ENCODE data around the gene SYP.

The SYP gene

DNA sequence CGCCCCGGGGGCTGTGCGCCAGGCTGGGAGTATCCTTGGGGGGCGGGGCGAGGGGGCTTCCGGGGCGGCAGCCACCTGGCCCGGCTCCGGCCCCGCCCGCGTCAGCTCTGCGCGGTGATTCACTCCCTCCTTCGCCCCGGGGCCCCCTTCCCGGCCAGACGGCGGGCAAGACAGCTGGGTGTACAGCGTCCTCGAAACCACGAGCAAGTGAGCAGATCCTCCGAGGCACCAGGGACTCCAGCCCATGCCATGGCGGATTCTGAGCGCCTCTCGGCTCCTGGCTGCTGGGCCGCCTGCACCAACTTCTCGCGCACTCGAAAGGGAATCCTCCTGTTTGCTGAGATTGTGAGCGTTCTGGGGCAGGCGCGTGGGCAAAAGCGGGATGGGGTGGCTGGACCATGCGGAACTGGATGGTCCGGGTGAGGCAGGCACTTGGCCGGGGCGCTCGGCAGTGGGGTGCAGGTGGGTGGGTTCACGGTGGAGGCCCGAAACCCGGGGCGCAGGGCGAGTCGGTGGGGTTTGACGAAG is 28.2 kb downstream of the SYP start, which contains the start of gene PLP2:
Gene PLP2 (plus strand): TSS at position 147 of the 528 bp plus-strand sequence. CDS start 103 bp downstream, at position 250.
- no peaks in the 10 kb centered on the region; the same call in 1 of the 2 replicates for H3K4me1 ChIP-seq (ENCODE audit: control insufficient read depth, insufficient read depth, low read length)
- H3K27ac ChIP-seq (ENCODE audit: low read length): no peak within 1 kb of the TSS
- no peak for DNase-seq (ENCODE audit: low read depth, low spot score)
- no peaks in the 10 kb centered on the region for H3K27me3 ChIP-seq (ENCODE audit: control insufficient read depth, insufficient read depth, low read length)
- H3K9me3 ChIP-seq (ENCODE audit: control insufficient read depth, insufficient read depth, low read length): no peaks in the 10 kb centered on the region
- peak within 1 kb of the TSS; percentile 27; the same call in 1 of the 2 replicates for H3K4me3 ChIP-seq (ENCODE audit: low read length)
- no CpG with 5 or more reads among the region's 46 CpGs for WGBS (ENCODE audit: insufficient coverage, insufficient read length)
- H3K36me3 ChIP-seq (ENCODE audit: control insufficient read depth, insufficient read depth, low read length): peaks cover 2% of the 10 kb centered on the region; the same call in 1 of the 2 replicates

DNA sequence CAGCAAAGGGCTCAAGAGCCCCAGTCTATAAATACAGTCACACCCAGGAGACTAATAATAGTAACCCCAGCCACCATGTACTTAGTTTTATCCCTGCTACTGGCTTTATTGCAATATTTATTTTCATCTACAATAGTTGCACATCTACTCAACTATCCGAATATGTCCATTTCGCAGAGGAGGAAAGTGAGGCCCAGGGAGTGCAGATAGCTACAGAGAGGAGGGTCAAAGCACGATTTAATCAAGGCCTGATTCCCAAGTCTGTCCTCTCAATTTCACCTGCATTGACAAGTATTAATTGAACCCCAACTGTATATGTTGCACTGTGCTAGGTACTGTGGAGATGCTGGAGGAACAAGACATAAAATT is 32.3 kb downstream of the SYP start:
- H3K9me3 ChIP-seq (ENCODE audit: control insufficient read depth, insufficient read depth, low read length): no peaks in the 10 kb centered on the region
- H3K36me3 ChIP-seq (ENCODE audit: control insufficient read depth, insufficient read depth, low read length): no peaks in the 10 kb centered on the region
- no peaks in the 10 kb centered on the region for H3K27me3 ChIP-seq (ENCODE audit: control insufficient read depth, insufficient read depth, low read length)
- no CpG with 5 or more reads among the region's 3 CpGs for WGBS (ENCODE audit: insufficient coverage, insufficient read length)
- DNase-seq (ENCODE audit: low read depth, low spot score): no peak
- H3K27ac ChIP-seq (ENCODE audit: low read length): no peak overlapping the region
- H3K4me3 ChIP-seq (ENCODE audit: low read length): no peak overlapping the region
- H3K4me1 ChIP-seq (ENCODE audit: control insufficient read depth, insufficient read depth, low read length): no peaks in the 10 kb centered on the region

DNA sequence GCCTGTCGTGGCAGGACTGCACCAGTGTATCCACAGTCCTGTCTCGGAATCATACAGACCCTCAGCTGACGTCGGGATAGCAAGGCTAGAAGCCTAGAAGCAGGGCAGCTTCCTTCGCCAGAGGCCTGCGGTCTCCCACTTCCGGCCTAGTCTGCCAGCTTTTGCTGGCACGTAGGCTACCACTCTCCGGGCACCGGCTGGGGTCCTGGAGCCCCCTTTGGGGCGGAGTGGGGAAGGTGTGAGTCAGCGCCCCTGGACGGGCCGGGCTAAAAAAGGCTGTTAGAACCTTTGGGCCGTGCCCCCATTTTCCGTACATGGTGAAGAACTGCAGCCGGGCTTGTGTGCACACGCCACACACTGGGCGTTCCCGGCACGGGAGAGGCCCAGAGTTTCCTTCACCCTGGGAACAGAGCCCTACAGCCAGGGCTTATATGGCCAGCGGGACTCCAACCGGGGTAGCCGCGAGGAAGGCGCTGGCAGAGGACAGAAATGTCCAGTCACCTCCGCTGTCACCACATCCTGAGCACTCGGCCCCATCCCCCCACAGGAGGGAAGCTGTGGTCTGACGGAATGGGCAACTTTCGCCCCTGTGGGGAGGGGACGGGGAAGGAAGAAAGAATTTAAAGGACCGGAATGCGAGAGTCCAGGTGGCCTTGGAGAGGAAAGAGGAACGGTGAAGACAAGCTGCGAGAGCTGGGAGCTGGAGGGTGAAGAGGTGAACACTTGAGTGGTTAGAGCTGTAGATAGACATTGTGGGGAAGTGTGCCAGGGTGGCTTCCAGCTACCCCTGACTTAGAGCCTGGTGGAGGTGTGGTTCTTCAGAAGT is 32.9 kb downstream of the SYP start:
- H3K4me1 ChIP-seq (ENCODE audit: control insufficient read depth, insufficient read depth, low read length): no peaks in the 10 kb centered on the region
- H3K36me3 ChIP-seq (ENCODE audit: control insufficient read depth, insufficient read depth, low read length): no peaks in the 10 kb centered on the region
- peak overlapping the region; percentile 10; the same call in 1 of the 2 replicates for H3K4me3 ChIP-seq (ENCODE audit: low read length)
- H3K27me3 ChIP-seq (ENCODE audit: control insufficient read depth, insufficient read depth, low read length): no peaks in the 10 kb centered on the region
- no peak for DNase-seq (ENCODE audit: low read depth, low spot score)
- no peak overlapping the region for H3K27ac ChIP-seq (ENCODE audit: low read length)
- no CpG with 5 or more reads among the region's 35 CpGs for WGBS (ENCODE audit: insufficient coverage, insufficient read length)
- H3K9me3 ChIP-seq (ENCODE audit: control insufficient read depth, insufficient read depth, low read length): no peaks in the 10 kb centered on the region

DNA sequence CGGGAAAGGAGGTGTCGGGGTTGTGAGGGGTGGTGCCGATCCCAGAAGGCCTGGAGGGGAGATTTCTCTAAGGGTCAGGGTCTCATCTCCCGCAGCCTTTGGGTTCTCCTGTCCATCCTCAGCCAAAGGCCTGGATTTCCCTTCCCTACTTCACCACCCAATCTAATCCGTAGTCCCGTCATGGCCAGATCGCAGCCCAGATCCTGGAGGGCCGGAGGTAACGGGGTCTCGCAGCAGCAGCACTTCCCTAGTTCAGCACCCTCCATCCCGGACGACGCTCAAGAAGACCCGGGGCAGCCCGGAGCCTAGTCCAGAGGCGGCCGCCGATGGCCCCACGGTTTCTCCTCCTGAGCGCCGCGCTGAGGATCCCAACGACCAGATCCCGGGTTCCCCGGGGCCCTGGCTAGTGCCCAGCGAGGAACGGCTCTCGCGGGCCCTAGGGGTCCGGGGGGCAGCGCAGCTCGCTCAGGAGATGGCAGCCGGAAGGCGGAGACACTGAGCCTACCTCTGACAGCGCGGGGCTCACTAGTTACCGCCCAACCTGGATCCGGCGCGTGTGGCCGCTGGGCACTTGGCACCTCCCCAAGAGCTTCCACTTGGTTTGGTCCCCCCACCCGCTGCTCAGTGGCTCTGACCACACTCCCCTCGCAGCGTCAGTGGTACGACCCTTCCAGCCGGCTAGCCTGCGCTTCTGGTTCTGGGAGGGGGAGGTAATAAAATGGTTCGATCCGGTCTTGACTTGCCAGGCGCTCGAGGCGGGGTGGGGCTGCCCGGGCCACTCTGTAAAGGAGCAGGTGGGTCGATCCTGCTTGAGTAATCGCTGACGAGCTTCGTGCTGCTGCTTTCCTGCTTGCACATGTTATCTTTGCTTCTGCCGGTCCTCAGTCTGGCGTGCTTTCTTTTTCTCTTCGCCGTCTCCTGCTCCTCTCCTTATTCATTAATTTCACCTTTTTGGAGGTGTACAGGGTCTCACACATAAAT is 33.8 kb downstream of the SYP start:
- no peak for DNase-seq (ENCODE audit: low read depth, low spot score)
- no peaks in the 10 kb centered on the region for H3K36me3 ChIP-seq (ENCODE audit: control insufficient read depth, insufficient read depth, low read length)
- no peaks in the 10 kb centered on the region for H3K27me3 ChIP-seq (ENCODE audit: control insufficient read depth, insufficient read depth, low read length)
- no peaks in the 10 kb centered on the region for H3K9me3 ChIP-seq (ENCODE audit: control insufficient read depth, insufficient read depth, low read length)
- H3K27ac ChIP-seq (ENCODE audit: low read length): no peak overlapping the region
- no peaks in the 10 kb centered on the region for H3K4me1 ChIP-seq (ENCODE audit: control insufficient read depth, insufficient read depth, low read length)
- no CpG with 5 or more reads among the region's 61 CpGs for WGBS (ENCODE audit: insufficient coverage, insufficient read length)
- H3K4me3 ChIP-seq (ENCODE audit: low read length): peak overlapping the region; percentile 8; the same call in 1 of the 2 replicates

DNA sequence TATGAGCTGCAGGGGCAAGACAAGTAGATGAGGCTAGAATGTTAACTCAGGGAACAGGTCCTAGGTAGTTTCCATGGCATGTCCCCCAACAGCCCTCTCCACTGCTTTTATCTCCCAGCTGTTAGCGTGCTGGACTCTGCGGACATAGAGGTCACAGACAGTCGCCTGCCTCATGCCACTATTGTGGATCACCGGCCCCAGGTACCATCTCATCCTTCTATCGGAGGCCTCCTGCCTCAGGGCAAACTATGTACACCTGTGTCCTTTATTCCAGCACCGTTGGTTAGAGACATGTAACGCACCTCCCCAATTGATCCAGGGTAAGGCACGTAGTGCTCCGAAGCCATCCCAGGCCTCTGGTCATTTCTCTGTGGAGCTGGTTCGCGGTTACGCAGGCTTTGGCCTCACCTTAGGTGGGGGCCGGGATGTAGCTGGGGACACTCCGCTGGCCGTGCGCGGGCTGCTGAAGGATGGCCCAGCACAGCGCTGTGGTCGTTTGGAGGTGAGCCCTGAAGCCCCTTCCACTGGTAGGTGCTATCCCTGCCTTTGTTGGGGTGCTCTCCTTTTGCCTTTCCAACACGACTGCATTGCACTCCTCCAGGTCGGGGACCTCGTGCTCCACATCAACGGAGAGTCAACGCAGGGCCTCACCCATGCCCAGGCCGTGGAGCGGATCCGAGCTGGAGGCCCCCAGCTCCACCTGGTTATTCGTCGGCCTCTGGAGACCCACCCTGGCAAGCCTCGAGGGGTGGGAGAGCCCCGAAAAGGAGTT is 35.2 kb downstream of the SYP start:
- no peaks in the 10 kb centered on the region for H3K36me3 ChIP-seq (ENCODE audit: control insufficient read depth, insufficient read depth, low read length)
- H3K4me3 ChIP-seq (ENCODE audit: low read length): no peak overlapping the region
- no peaks in the 10 kb centered on the region for H3K9me3 ChIP-seq (ENCODE audit: control insufficient read depth, insufficient read depth, low read length)
- WGBS (ENCODE audit: insufficient coverage, insufficient read length): no CpG with 5 or more reads among the region's 31 CpGs
- H3K4me1 ChIP-seq (ENCODE audit: control insufficient read depth, insufficient read depth, low read length): no peaks in the 10 kb centered on the region
- no peaks in the 10 kb centered on the region for H3K27me3 ChIP-seq (ENCODE audit: control insufficient read depth, insufficient read depth, low read length)
- H3K27ac ChIP-seq (ENCODE audit: low read length): no peak overlapping the region
- DNase-seq (ENCODE audit: low read depth, low spot score): no peak

DNA sequence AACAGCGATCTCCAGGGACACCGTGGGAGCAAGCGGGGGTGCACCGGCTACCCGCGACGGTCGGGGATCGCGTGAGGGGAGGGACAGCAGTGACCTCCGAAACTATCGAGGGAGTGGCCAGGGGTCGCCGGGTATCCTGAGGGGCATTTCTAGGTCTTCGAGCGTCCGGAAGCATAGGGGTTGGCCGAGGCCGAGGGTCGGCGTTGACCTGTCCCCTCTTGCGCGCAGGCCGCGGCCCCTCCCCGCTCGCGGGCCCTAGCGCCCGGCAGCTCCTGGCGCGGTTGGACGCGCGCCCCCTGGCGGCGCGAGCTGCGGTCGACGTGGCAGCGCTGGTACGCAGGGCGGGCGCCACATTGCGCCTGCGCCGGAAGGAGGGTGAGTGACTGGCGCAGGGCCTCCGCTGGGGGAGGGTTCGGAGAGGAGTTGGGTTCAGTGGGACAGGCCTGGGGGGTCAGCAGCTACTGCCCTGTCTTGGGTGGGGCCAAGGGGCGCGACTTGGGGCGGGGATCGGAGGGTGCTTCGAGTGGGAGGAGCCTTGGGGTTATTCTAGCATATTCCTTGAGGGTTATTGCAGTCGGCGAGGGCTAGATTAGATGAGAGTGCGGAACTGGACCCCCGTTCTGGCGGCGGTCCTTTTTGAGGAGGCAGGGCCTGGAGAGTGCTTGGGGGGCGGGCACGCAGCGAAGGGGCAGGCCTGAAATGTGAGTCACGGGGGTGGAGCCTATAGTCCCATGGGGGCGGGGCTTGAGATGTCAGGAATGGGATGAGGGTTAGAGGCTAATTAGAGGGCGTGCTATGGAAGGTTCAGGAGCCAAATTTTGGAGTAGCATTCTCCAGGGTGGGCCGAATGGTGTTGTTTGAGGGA is 36.2 kb downstream of the SYP start:
- no CpG with 5 or more reads among the region's 69 CpGs for WGBS (ENCODE audit: insufficient coverage, insufficient read length)
- Histone ChIP-seq H3K4me3 (ENCODE audit: low read length) (peak overlapping the region; percentile 45; the same call in 1 of the 2 replicates), H3K27ac (ENCODE audit: low read length) (no peak overlapping the region), H3K4me1 (ENCODE audit: control insufficient read depth, insufficient read depth, low read length) (no peaks in the 10 kb centered on the region), H3K36me3 (ENCODE audit: control insufficient read depth, insufficient read depth, low read length) (no peaks in the 10 kb centered on the region), H3K27me3 (ENCODE audit: control insufficient read depth, insufficient read depth, low read length) (no peaks in the 10 kb centered on the region), H3K9me3 (ENCODE audit: control insufficient read depth, insufficient read depth, low read length) (no peaks in the 10 kb centered on the region)
- no peak for DNase-seq (ENCODE audit: low read depth, low spot score)

DNA sequence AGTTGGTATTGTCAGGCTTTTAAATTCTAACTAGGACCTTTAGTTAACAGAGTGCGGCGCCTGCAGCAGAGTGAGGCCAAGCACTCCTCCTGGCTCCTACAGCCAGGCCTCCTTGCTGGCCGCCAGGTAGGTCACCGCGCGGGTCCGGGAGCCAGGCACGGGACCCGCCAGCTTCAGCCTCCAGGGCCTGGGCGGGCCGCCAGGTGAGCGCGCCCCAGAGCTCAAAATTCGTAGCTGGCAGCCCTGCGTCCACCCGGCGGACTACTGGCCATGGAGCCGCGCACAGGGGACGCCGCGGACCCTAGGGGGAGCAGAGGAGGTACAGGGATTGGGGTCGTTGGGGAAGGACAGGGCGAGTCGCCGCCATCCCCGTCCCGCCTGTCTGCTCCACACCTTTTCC is 37.4 kb downstream of the SYP start, which contains the start of gene MAGIX:
Gene MAGIX (plus strand): TSS at position 139 of the 400 bp plus-strand sequence. CDS start 132 bp downstream, at position 271.
- H3K27ac ChIP-seq (ENCODE audit: low read length): no peak within 1 kb of the TSS
- WGBS (ENCODE audit: insufficient coverage, insufficient read length): no CpG with 5 or more reads among the region's 28 CpGs
- no peak for DNase-seq (ENCODE audit: low read depth, low spot score)
- no peaks in the 10 kb centered on the region for H3K9me3 ChIP-seq (ENCODE audit: control insufficient read depth, insufficient read depth, low read length)
- 0 out of 2 replicates have a peak, but pooled peaks cover 1% of the 10 kb centered on the region for H3K27me3 ChIP-seq (ENCODE audit: control insufficient read depth, insufficient read depth, low read length)
- no peaks in the 10 kb centered on the region for H3K36me3 ChIP-seq (ENCODE audit: control insufficient read depth, insufficient read depth, low read length)
- H3K4me1 ChIP-seq (ENCODE audit: control insufficient read depth, insufficient read depth, low read length): no peaks in the 10 kb centered on the region
- H3K4me3 ChIP-seq (ENCODE audit: low read length): peak within 1 kb of the TSS; percentile 45; the same call in 1 of the 2 replicates

DNA sequence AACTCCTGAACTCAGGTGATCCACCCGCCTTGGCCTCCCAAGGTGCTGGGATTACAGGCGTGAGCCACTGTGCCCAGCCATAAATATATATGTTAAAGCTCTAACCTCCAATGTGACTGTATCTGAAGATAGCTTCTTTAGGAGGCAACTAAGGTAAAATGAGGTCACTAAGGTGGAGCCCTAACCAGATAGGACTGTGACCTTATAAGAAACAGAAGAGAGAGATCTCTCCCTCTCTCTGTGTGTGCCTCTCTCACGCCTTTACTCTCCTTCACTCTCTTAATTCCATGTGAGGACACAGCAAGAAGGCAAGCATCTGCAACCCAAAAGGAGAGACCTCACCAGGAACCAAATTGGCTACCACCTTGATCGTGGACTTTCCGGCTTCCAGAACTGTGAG is 38.4 kb downstream of the SYP start:
- H3K36me3 ChIP-seq (ENCODE audit: control insufficient read depth, insufficient read depth, low read length): no peaks in the 10 kb centered on the region
- H3K27me3 ChIP-seq (ENCODE audit: control insufficient read depth, insufficient read depth, low read length): peaks cover 3% of the 10 kb centered on the region; the same call in 1 of the 2 replicates
- H3K4me3 ChIP-seq (ENCODE audit: low read length): no peak overlapping the region
- no peaks in the 10 kb centered on the region for H3K9me3 ChIP-seq (ENCODE audit: control insufficient read depth, insufficient read depth, low read length)
- WGBS (ENCODE audit: insufficient coverage, insufficient read length): no CpG with 5 or more reads among the region's 5 CpGs
- DNase-seq (ENCODE audit: low read depth, low spot score): no peak
- no peak overlapping the region for H3K27ac ChIP-seq (ENCODE audit: low read length)
- H3K4me1 ChIP-seq (ENCODE audit: control insufficient read depth, insufficient read depth, low read length): no peaks in the 10 kb centered on the region

DNA sequence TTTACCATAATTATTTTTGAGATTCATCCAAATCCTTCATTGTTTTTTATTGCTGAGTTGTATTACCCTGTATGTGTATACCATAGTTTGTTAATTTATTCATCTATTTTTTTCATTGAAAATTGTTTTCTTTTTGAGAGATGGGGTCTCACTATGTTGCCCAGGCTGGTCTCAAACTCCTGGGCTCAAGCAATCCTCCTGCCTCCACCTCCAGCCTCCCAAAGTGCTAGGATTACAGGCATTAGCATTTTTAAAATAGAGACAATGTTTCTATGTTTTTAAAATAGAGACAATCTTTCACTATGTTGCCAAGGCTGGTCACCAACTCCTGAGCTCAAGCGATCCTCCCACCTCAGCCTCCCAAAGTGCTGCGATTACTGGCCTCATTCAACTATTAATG is 39.1 kb downstream of the SYP start:
- peaks cover 3% of the 10 kb centered on the region; the same call in 1 of the 2 replicates for H3K27me3 ChIP-seq (ENCODE audit: control insufficient read depth, insufficient read depth, low read length)
- no peak overlapping the region for H3K4me3 ChIP-seq (ENCODE audit: low read length)
- no CpG with 5 or more reads among the region's 2 CpGs for WGBS (ENCODE audit: insufficient coverage, insufficient read length)
- no peaks in the 10 kb centered on the region for H3K36me3 ChIP-seq (ENCODE audit: control insufficient read depth, insufficient read depth, low read length)
- no peak overlapping the region for H3K27ac ChIP-seq (ENCODE audit: low read length)
- H3K4me1 ChIP-seq (ENCODE audit: control insufficient read depth, insufficient read depth, low read length): no peaks in the 10 kb centered on the region
- DNase-seq (ENCODE audit: low read depth, low spot score): no peak
- H3K9me3 ChIP-seq (ENCODE audit: control insufficient read depth, insufficient read depth, low read length): no peaks in the 10 kb centered on the region
